Measurements from ENCODE around the gene RHOT2.

The RHOT2 gene

GRCh38 chr16:671353-672131 lies 3.6 kb downstream of the RHOT2 start:
- DNase-seq: no peak

GRCh38 chr16:672371-672770 lies 4.4 kb downstream of the RHOT2 start:
- no peak for DNase-seq

- DNase-seq: no peak
Measured at GRCh38 chr16:672851-673250, 4.9 kb downstream of the RHOT2 start.

- no peak for DNase-seq
Measured at GRCh38 chr16:673399-673991, 5.6 kb downstream of the RHOT2 start.

- no peak for DNase-seq
Measured at GRCh38 chr16:674214-674881, 6.4 kb downstream of the RHOT2 start.

GRCh38 chr16:674968-675883 lies 7.3 kb downstream of the RHOT2 start, which contains the start of gene RHBDL1:
RHBDL1 (plus strand) TSS chr16:675671; CDS start chr16:675791, 120 bp downstream.
- DNase-seq: no peak

GRCh38 chr16:675884-676564 lies 8.1 kb downstream of the RHOT2 start:
- DNase-seq: no peak

GRCh38 chr16:676565-676902 lies 8.6 kb downstream of the RHOT2 start:
- DNase-seq: no peak

GRCh38 chr16:676913-677312 lies 9.0 kb downstream of the RHOT2 start:
- DNase-seq: no peak

- no peak for DNase-seq
Measured at GRCh38 chr16:677316-678190, 9.6 kb downstream of the RHOT2 start.

- DNase-seq: no peak
Measured at GRCh38 chr16:678209-678857, 10.4 kb downstream of the RHOT2 start.

GRCh38 chr16:678858-679813 lies 11.2 kb downstream of the RHOT2 start:
- DNase-seq: no peak

GRCh38 chr16:679814-680624 lies 12.1 kb downstream of the RHOT2 start, which contains the start of gene STUB1:
STUB1 (plus strand) TSS chr16:680410; CDS start chr16:680526, 116 bp downstream.
- no peak for DNase-seq

GRCh38 chr16:680625-680945 lies 12.7 kb downstream of the RHOT2 start:
- DNase-seq: no peak

- no peak for DNase-seq
Measured at GRCh38 chr16:680967-681745, 13.2 kb downstream of the RHOT2 start.

GRCh38 chr16:681746-682427 lies 14.0 kb downstream of the RHOT2 start:
- DNase-seq: no peak
